ENCODE measurements around the gene CLK3.
A peak's percentile ranks its signal among the peaks of the same experiment; 100 is the strongest.
"Not testable (repeated sequence)": the region's sequence is repeated elsewhere in the genome, so short reads cannot be mapped to it uniquely, and the experiment has no call there.

Gene CLK3

GRCh38 chr15:74592222-74592621 lies 23.4 kb upstream of the CLK3 start:
- in situ Hi-C loops (cut with HindIII; ENCODE audit: low pct_unique_long_range_greater_than_20kb, low sequenced_read_pairs), result no loop called here
- peak in 1 of 2 experiments; percentile 81 for DNase-seq (ENCODE audit: low read depth in 1 of 2, low spot score in 1 of 2)
- no peak for TF ChIP-seq JUND (IDR thresholded peaks at IDR 0.05; ENCODE audit: low read depth)

DNA sequence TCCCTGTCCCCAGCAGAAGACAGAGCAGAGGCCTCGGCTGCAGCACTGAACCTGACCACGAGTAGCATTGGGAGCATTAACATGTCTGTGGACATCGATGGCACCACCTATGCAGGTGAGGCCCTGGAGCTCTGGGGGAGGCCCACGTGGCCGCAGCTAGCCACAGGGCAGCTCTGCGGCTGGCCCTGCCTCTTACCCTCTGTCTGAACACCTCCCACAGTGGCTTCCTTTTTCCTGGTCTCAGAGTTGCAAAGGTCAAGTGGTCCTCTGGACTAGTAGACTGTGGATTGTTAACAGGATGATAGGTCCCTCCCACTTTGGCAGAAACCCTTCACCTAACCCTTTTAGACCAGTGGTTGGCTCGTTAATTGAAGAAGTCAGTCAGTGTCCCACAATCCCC lies 22.5 kb upstream of the CLK3 start:
- no peak for DNase-seq (ENCODE audit: low read depth in 1 of 2, low spot score in 1 of 2)
- in situ Hi-C loops (cut with HindIII; ENCODE audit: low pct_unique_long_range_greater_than_20kb, low sequenced_read_pairs), result no loop called here
- TF ChIP-seq JUND (IDR thresholded peaks at IDR 0.05; ENCODE audit: low read depth), result no peak

GRCh38 chr15:74594455-74594854 lies 21.2 kb upstream of the CLK3 start:
- in situ Hi-C loops (cut with HindIII; ENCODE audit: low pct_unique_long_range_greater_than_20kb, low sequenced_read_pairs), result no loop called here
- no peak for TF ChIP-seq JUND (IDR thresholded peaks at IDR 0.05; ENCODE audit: low read depth)
- no peak for DNase-seq (ENCODE audit: low read depth in 1 of 2, low spot score in 1 of 2)

DNA sequence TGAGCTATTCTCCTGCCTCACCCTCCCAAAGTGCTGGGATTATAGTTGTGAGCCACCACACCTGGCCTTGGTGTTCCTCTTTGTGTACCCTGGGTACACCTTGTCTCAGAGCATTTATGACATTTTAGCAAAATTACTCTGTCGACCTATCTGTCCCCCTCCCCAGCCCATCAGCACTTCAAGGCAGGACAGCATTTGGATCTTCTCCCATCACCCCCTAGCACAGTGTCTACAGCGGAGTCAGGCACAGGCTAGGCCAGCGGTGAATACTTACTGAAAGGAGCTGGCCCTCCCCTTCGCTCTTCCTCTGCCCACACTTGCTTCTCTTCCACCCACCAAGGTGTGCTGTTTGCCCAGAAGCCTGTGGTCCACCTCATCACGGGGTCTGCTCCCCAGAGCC lies 20.4 kb upstream of the CLK3 start:
- in situ Hi-C loops (cut with HindIII; ENCODE audit: low pct_unique_long_range_greater_than_20kb, low sequenced_read_pairs), result no loop called here
- TF ChIP-seq JUND (IDR thresholded peaks at IDR 0.05; ENCODE audit: low read depth), result no peak
- no peak for DNase-seq (ENCODE audit: low read depth in 1 of 2, low spot score in 1 of 2)

DNA sequence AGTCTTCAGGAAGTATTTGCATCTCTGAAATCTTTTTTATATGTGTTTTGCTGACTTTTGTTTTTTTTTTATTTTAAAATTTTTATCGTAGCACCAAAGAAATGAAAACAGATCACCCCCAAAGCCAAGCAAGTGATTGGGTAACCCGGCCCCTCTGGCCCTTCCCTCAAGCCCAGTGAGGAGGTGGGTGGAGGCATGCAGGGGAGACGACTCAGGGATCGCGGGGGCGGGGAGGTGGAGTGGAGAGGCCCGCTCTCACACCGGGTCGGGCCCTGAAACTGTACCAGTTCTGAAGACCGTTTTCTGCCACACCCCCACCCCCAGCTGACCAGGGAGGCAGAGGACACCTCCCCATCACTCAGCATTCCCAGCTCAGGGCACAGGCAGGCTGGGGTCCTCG lies 18.9 kb upstream of the CLK3 start:
- in situ Hi-C loops (cut with HindIII; ENCODE audit: low pct_unique_long_range_greater_than_20kb, low sequenced_read_pairs); DNase-seq (ENCODE audit: low read depth in 1 of 2, low spot score in 1 of 2): not testable (repeated sequence)

DNA sequence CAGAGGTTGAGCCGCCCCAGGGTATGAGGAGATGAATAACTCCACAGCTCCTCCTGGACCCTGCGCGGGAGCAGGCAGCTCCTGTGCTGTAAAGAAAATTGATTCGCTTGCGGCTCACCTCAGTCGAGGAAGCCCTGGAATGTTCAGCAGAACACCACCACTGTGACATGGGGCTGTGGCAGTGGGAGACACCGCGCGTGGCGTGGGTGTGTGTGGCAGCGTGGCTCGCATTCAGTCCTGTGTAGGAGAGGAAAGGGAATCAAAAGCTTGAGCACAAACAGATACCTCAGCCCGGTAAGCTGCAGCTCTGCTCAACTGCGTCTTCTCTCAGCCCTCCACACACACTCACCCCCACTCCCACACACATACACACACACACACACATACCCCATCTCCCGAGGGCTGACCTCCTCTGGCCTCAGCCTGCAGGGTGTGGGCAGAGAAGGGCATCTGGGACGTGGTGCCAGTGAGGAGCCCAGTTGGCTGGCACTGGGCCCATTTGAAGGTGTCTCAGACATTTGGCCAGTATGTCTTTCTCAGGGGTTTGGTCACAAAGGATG lies 18.4 kb upstream of the CLK3 start:
- in situ Hi-C loops (cut with HindIII; ENCODE audit: low pct_unique_long_range_greater_than_20kb, low sequenced_read_pairs); DNase-seq (ENCODE audit: low read depth in 1 of 2, low spot score in 1 of 2): not testable (repeated sequence)

DNA sequence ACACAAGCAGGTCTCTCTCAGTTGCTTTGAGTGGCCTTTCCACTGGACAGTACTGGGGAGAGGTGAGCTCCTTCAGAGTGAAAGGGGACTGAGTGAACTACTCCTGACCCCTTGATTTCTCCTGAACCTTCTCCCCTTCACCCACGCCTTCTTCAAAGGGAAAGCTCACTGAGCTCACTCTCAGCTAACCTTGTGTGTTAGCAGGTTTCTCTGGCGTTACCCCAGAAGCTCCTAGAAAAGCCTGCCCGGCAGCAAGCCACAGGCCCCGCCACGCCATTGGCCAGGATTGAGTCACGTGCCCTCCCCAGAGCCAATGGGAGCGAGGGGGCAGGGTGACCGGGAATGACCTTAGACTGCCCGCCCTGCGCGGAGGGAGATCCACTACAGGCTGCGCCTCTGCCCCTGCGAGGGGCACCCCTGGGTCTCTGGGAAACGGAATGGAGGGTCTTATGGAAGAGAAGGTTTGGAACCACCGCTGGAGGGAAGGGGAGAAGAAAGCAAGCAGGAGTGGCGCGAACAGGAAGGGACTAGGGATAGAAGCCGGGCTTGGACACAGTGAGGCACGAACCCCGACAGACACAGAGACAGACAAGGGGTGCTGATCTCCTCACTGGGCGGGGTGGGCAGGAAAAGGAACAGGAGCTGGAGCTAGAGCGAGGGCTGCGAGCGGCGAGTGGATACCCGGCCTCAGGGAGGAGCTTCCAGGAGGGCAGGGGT lies 17.4 kb upstream of the CLK3 start:
- DNase-seq (ENCODE audit: low read depth in 1 of 2, low spot score in 1 of 2), result peak; percentile 95 to 98
- TF ChIP-seq JUND (IDR thresholded peaks at IDR 0.05; ENCODE audit: low read depth), result no peak
- in situ Hi-C loops (cut with HindIII; ENCODE audit: low pct_unique_long_range_greater_than_20kb, low sequenced_read_pairs), result no loop called here

GRCh38 chr15:74599156-74599555 lies 16.5 kb upstream of the CLK3 start:
- in situ Hi-C loops (cut with HindIII; ENCODE audit: low pct_unique_long_range_greater_than_20kb, low sequenced_read_pairs), result no loop called here
- no peak for TF ChIP-seq JUND (IDR thresholded peaks at IDR 0.05; ENCODE audit: low read depth)
- DNase-seq (ENCODE audit: low read depth in 1 of 2, low spot score in 1 of 2), result no peak

- DNase-seq (ENCODE audit: low read depth in 1 of 2, low spot score in 1 of 2), result no peak
- no peak for TF ChIP-seq JUND (IDR thresholded peaks at IDR 0.05; ENCODE audit: low read depth)
- in situ Hi-C loops (cut with HindIII; ENCODE audit: low pct_unique_long_range_greater_than_20kb, low sequenced_read_pairs), result no loop called here
Measured at GRCh38 chr15:74603026-74603788, 12.4 kb upstream of the CLK3 start.

GRCh38 chr15:74603789-74604705 lies 11.6 kb upstream of the CLK3 start:
- TF ChIP-seq JUND (IDR thresholded peaks at IDR 0.05; ENCODE audit: low read depth), result no peak
- in situ Hi-C loops (cut with HindIII; ENCODE audit: low pct_unique_long_range_greater_than_20kb, low sequenced_read_pairs), result no loop called here
- DNase-seq (ENCODE audit: low read depth in 1 of 2, low spot score in 1 of 2), result no peak

DNA sequence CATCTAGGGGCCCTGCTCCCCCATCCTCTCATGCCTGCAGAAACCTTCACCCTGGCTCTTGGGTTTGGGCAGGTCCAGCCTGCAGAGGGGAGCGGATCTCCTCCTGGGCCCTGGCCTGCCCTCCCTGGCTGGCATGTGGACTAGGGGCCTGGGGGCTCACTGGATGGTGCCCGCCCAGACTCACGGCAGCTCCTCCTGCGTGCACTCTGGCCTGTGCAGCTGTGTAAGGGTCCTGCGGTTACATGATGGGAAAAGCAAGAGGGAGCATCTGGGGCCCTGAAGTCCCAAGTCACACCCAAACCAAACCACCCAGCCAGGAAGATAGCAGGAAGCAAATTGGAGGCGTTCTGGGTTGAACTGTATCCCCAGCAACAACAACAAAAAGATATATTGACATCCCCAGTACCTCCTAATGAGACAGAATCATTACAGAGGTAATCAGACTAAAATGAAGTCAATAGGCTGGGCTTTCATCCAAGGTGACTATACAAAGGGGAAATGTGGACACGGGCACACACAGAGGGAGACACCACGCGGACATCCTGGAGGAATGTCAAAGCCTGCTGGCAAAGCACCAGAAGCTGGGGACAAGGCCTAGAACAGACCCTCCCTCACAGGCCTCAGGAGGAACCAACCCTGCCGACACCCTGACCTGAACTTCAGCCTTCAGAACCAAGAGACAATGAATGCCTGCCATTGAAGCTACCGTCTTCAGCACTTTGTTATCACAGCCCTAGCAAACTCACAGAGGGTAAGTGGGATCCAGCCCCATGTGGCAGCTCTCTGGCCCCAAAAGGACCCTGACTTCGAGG lies 10.4 kb upstream of the CLK3 start:
- in situ Hi-C loops (cut with HindIII; ENCODE audit: low pct_unique_long_range_greater_than_20kb, low sequenced_read_pairs), result no loop called here
- no peak for DNase-seq (ENCODE audit: low read depth in 1 of 2, low spot score in 1 of 2)
- TF ChIP-seq JUND (IDR thresholded peaks at IDR 0.05; ENCODE audit: low read depth), result no peak

DNA sequence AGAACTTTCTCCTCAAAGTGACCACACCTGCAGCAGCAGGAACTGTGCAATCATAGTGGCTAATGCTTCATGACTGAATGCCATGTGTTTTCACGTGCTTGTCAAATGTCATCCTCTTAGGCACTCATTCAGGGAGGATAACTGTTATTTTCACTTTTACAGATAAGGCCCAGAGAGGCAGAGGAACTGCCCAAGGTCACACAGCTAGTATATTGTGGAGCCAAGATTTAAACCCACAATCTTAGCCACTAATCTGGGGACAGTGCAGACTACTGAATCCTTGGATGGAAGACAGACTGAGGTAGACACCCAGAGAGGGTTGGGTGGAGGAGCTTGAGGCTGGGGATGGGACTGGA lies 9.9 kb upstream of the CLK3 start:
- DNase-seq (ENCODE audit: low read depth in 1 of 2, low spot score in 1 of 2), result no peak
- in situ Hi-C loops (cut with HindIII; ENCODE audit: low pct_unique_long_range_greater_than_20kb, low sequenced_read_pairs), result no loop called here
- TF ChIP-seq JUND (IDR thresholded peaks at IDR 0.05; ENCODE audit: low read depth), result no peak
